Measurements from ENCODE around the gene HSPA14.

HSPA14 gene

DNA sequence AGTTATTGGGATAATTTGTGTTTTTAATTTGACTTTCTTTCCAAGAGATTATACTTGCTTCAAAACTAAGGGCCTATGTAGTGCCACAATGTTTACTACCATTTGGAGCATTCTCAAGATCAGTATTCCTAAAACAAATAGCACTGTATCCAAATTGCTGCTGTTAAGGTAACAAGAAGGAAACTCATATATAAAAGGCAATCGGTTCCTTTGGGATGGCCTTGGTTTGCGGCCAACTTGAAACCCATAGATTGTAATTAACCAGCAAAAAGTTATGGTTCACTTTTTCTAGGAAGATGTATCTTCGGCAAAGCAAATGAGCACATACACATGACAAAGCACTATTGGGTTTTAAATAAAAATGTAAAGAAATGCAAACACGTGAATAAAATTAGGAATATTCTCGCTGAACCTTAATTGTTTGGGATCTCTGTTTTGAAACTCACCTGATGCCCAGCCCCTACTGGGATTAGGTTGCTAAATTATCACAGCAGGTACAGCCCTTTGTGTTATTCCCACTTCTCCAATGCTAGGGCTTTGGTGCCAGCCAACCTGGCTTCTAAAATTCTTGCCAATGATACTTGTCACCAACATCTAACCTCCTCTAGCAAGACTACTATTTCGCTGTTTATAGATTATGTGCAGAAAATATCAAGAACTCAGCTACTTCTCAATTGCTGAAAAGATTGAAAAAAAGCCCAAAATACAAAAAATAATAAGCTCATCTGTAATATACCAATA lies 16.3 kb upstream of the HSPA14 start:
- H3K4me3 ChIP-seq (ENCODE audit: low read depth, low read length): no peak overlapping the region
- TF ChIP-seq MYC (IDR thresholded peaks at IDR 0.05; ENCODE audit: low read depth, low read length): no peak
- TF ChIP-seq, protein P1, sequence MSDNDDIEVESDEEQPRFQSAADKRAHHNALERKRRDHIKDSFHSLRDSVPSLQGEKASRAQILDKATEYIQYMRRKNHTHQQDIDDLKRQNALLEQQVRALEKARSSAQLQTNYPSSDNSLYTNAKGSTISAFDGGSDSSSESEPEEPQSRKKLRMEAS (IDR thresholded peaks at IDR 0.05; ENCODE audit: low read depth, low read length): no peak
- TF ChIP-seq, protein P2, sequence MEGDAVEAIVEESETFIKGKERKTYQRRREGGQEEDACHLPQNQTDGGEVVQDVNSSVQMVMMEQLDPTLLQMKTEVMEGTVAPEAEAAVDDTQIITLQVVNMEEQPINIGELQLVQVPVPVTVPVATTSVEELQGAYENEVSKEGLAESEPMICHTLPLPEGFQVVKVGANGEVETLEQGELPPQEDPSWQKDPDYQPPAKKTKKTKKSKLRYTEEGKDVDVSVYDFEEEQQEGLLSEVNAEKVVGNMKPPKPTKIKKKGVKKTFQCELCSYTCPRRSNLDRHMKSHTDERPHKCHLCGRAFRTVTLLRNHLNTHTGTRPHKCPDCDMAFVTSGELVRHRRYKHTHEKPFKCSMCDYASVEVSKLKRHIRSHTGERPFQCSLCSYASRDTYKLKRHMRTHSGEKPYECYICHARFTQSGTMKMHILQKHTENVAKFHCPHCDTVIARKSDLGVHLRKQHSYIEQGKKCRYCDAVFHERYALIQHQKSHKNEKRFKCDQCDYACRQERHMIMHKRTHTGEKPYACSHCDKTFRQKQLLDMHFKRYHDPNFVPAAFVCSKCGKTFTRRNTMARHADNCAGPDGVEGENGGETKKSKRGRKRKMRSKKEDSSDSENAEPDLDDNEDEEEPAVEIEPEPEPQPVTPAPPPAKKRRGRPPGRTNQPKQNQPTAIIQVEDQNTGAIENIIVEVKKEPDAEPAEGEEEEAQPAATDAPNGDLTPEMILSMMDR (IDR thresholded peaks at IDR 0.05; ENCODE audit: low read depth, low read length): no peak
- TF ChIP-seq POLR2A (IDR thresholded peaks at IDR 0.05; ENCODE audit: extremely low read depth, insufficient read length): no peak
- no peak for DNase-seq (ENCODE audit: low read depth)

DNA sequence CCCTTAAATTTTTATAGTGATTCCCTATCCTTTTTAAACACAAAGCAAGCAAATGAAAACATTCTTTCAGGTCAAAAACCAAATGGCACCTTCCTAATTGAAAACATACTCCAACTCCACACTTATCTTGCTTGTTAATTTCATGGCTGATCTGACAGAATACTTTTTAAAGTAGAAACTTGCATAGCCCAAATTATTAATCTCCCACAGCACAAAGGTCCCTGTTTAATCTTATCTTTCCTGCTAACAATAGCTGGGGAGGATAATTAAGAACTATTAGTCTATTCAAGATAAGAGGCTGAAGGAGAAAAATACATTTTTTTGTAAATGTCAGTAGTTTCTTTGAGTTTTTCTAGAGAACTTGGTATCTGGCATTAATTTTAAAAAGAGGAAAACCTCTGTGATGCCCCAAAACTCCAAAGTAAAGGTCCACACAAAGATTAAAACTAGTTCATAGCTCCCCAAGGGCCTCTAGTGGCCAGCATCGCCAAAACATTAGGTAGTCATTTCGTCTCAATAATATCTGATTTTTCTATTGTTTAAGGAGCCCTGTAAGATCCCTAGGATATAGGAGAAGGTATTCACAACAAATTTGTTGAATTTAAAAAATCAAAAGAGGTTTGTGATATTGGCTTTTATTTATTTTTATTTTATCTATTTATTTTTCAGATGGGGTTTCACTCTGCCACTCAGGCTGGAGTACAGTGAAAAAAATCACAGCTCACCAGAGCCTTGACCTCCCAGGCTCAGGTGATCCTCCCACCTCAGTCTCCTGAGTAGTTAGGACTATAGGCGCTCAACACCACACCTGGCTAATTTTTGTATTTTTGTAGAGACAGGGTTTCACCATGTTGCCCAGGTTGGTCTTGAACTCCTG lies 15.0 kb upstream of the HSPA14 start:
- H3K4me3 ChIP-seq (ENCODE audit: low read depth, low read length): no peak overlapping the region
- TF ChIP-seq, protein P2 (IDR thresholded peaks at IDR 0.05; ENCODE audit: low read depth, low read length): peak; percentile 48
- no peak for TF ChIP-seq MYC (IDR thresholded peaks at IDR 0.05; ENCODE audit: low read depth, low read length)
- TF ChIP-seq, protein P1 (IDR thresholded peaks at IDR 0.05; ENCODE audit: low read depth, low read length): no peak
- peak; percentile 53 for DNase-seq (ENCODE audit: low read depth)

DNA sequence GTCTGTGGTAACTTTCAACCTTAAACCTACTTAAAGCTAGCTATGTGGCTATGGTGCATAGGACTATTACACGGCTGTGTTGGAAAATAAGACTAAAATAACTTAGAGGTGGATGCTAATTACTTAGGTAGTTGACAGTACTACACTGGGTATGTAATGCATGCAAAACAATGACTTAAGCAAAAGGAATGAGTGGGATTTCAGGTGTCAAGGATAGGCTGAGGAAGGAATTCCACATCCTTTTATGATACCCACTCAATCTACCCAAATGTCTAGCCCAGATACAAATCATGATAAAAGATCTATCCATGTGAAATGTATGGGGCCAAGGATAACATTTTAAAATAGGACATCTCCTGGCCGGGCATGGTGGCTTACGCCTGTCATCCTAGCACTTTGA lies 14.1 kb upstream of the HSPA14 start:
- H3K4me3 ChIP-seq (ENCODE audit: low read depth, low read length): no peak overlapping the region
- TF ChIP-seq, protein P1 (IDR thresholded peaks at IDR 0.05; ENCODE audit: low read depth, low read length): no peak
- TF ChIP-seq, protein P2 (IDR thresholded peaks at IDR 0.05; ENCODE audit: low read depth, low read length): no peak
- no peak for TF ChIP-seq POLR2A (IDR thresholded peaks at IDR 0.05; ENCODE audit: extremely low read depth, insufficient read length)
- TF ChIP-seq MYC (IDR thresholded peaks at IDR 0.05; ENCODE audit: low read depth, low read length): no peak

DNA sequence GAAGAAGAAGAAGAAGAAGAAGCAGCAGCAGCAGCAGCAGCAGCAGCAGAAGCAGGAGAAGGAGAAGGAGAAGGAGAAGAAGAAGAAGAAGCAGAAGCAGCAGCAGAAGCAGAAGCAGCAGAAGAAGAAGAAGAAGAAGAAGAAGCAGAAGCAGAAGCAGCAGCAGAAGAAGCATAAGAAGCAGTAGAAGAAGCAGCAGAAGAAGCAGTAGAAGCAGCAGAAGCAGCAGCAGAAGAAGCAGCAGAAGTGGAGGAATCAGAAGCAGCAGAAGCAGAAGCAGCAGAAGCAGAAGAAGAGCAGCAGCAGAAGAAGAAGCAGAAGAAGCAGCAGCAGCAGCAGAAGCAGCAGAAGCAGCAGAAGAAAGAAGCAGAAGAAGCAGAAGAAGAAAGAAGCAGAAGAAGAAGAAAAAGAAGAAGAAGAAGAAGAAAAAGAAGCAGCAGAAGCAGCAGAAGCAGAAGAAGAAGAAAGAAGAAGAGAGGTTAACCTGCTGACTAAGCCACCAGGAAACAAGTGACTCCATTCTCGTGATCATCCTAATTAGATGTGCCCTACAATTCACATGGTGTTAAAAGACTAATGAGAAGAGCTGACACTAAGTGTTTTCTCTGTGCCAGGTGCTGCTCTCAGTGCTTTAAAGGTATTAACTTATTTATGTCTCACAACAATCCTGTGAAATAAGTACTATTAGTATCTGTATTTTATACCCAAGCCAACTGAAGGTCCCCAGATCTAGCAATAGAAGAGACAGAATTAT lies 11.9 kb upstream of the HSPA14 start:
- DNase-seq (ENCODE audit: low read depth): peak; percentile 3
- H3K4me3 ChIP-seq (ENCODE audit: low read depth, low read length): no peak overlapping the region
- TF ChIP-seq MYC (IDR thresholded peaks at IDR 0.05; ENCODE audit: low read depth, low read length) (no peak), POLR2A (IDR thresholded peaks at IDR 0.05; ENCODE audit: extremely low read depth, insufficient read length) (no peak)
- TF ChIP-seq, protein P1 (IDR thresholded peaks at IDR 0.05; ENCODE audit: low read depth, low read length): no peak
- TF ChIP-seq, protein P2 (IDR thresholded peaks at IDR 0.05; ENCODE audit: low read depth, low read length): no peak

More for the DNA sequence above, 14.1 kb upstream of the HSPA14 start:
- DNase-seq (ENCODE audit: low read depth): no peak

DNA sequence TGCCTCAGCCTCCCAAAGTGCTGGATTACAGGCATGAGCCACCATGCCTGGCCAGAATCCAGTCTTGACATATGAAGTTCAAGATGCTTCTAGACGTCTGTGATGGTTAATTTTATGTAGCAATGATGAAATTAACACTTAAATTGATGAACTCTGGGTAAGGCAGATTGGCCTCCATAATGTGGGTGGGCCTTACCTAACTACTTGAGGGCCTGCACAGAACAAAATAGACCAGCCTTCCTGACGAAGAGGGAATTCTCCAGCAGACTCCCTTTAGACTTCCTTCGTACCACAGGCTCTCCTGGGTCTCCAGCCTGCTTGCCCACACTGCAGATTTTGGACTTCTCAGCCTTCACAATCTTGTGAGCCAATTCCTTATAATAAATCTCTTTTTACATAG lies 5.0 kb upstream of the HSPA14 start:
- H3K4me3 ChIP-seq (ENCODE audit: low read depth, low read length): no peak overlapping the region
- TF ChIP-seq, protein P2 (IDR thresholded peaks at IDR 0.05; ENCODE audit: low read depth, low read length): no peak
- TF ChIP-seq POLR2A (IDR thresholded peaks at IDR 0.05; ENCODE audit: extremely low read depth, insufficient read length): no peak
- no peak for TF ChIP-seq MYC (IDR thresholded peaks at IDR 0.05; ENCODE audit: low read depth, low read length)
- TF ChIP-seq, protein P1 (IDR thresholded peaks at IDR 0.05; ENCODE audit: low read depth, low read length): no peak

More for the DNA sequence above, 5.0 kb upstream of the HSPA14 start:
- DNase-seq (ENCODE audit: low read depth): no peak
